NK-92 treated with Interleukin-12 subunit alpha and Interleukin-12 subunit beta, amount 100 ng/mL, for 24 hours (cell line): ENCODE results near the gene CYTH2.

Source experiments
- DNase-seq: peaks from one replicate; lab custom pipeline; 2025; lab: John Stamatoyannopoulos, UW

CYTH2 gene

DNA sequence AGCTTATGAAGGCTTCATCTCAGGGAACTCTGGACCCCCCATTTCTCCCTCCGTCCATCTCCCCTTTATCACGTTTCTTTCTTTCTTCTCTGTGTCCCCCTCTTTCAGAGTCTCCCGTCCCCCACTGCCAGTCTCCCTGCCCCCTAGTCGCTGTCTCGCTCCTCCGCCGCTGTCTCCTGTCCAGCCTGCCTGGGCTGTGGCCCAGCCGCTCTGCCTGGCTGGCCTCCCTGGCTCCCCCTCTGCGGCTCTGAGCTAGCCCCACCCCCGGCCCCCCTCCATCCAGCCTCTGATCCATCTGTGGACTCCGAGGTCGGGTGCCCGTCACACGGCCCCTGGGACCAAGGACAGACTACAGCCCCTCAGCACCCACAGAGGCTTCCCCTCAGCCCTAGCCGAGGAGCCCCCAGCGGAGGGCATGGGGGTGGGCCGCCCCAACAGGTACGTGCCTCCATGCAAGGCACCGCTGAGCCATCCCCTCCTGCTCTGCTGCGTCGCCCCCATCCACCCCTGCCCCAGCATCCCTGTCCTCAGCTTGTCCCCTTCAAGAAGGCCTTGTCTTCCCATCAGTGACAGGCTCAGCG is 14.9 kb upstream of the CYTH2 start:
- no peak for DNase-seq

DNA sequence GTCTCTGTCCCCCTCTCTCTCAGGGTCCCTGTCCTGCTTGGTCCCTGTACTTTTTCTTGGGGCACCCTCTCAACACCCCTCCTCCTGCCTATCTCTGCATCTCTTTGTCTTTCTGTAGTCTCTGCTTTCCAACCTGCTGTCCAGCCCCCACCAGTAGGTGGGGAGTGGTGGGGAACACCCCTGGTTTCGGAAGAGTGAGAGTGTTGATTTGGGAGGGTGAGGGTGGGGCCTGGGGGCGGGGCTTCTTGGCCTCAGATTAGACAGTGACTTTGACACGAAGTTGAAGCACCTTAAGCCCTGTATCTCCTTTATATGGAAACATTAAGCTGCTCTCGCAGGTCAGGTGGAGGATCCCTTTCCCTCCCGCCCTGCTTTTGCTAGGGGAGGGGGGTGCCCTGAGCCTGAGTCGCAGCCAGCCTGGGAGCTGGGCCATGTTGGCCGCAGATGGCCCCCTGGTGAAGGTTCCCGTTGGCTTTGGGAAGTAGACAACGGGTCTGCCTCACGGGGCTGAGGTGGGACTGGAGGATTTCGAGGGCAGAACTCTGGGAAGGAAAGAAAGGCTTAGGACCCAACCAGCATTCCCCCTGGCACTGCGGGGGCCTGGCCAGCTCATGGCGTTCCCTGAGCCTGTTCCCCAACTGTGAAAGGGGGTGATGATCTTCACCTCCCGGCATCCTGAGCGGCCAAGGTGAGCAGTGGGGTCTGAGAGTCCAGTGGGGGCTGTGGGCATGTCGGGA is 13.8 kb upstream of the CYTH2 start, which contains the start of gene KCNJ14:
TSS of gene KCNJ14 (plus strand) at position 404 of the 737 bp plus-strand sequence. CDS start 6,151 bp downstream, outside the sequence.
- no peak for DNase-seq

- no peak for DNase-seq
These were observed 13.1 kb upstream of the CYTH2 start for GRCh38 chr19:48455908-48456562.

- no peak for DNase-seq
These were observed 12.3 kb upstream of the CYTH2 start for GRCh38 chr19:48456864-48457263.

DNA sequence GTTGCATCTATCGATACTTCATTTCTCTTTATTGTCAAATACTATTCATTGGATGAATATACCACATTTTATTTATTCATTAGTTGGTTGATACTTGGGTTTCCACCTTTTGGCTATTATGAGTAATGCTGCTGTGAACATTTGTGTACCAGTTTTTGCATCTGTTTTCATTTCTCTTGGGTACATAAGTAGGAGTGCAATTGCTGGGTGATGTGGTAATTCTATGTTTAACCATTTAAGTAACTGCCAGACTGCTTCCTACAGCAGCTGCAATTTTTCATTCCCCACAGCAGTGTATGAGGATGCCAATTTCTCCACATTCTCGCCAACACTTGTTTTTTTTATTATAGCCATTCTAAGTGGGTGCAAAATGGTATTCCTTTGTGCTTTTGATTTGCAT is 11.2 kb upstream of the CYTH2 start:
- no peak for DNase-seq

GRCh38 chr19:48461651-48461981 is 7.6 kb upstream of the CYTH2 start:
- no peak for DNase-seq

- no peak for DNase-seq
These were observed 7.0 kb upstream of the CYTH2 start for GRCh38 chr19:48461982-48462655.

DNA sequence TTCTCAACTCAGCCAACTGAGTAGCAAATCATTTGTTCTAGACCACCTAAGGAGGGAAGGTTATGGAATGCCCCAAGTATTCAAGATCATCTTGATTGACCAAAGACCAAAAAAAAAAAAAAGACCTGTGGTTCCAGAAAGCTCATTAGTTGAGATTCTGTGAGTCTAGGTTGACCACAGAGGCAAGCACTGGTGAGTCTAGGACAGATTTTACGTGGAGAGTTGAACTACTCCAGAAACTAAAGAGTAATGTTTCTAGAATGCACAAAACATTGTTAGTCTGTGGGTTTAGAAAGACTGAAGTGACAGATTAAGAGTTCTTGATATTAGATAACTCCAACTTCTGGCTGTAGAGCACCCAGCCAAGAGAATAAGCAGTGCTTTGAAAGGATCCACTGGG is 4.0 kb upstream of the CYTH2 start:
- DNase-seq, result no peak

DNA sequence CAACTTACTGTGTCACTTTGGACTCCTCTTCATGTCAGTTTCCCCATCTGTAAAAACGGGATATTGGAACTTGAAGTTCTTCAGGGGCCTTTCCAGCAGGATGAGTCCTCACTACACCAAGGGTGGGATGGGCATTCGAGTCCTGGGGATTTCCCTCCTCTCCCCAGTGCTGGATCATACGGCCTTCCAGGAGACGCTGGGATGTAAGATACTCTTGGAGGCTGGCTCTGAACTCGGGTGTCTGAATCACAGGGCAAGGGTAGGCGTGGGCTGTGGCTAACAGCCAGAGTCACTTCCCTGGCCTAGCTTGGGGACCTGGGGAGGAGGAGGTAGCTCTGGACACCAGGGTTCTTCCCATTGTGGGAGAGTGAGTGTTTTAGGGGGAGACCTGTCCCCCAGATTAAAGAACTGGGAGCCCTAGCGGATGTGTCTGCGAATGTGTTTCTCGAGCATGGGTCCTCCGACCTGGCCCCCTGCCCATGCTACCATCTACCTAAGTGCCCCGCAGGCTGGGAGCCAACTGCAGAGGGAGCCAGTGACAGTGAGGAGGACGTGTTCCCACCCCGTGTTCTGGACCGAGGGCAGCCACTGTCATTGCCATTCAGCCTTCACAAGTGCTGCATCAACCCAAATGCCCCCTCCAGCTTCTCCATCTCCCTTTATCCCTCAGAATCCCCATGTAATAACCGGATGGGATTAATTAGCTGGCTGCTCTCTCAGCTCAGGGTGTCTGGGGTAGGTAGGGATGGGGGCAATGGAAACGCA is 2.4 kb upstream of the CYTH2 start:
- no peak for DNase-seq

- DNase-seq, result peak; percentile 99
These were observed 339 bp upstream of the CYTH2 start for GRCh38 chr19:48468772-48469288.

DNA sequence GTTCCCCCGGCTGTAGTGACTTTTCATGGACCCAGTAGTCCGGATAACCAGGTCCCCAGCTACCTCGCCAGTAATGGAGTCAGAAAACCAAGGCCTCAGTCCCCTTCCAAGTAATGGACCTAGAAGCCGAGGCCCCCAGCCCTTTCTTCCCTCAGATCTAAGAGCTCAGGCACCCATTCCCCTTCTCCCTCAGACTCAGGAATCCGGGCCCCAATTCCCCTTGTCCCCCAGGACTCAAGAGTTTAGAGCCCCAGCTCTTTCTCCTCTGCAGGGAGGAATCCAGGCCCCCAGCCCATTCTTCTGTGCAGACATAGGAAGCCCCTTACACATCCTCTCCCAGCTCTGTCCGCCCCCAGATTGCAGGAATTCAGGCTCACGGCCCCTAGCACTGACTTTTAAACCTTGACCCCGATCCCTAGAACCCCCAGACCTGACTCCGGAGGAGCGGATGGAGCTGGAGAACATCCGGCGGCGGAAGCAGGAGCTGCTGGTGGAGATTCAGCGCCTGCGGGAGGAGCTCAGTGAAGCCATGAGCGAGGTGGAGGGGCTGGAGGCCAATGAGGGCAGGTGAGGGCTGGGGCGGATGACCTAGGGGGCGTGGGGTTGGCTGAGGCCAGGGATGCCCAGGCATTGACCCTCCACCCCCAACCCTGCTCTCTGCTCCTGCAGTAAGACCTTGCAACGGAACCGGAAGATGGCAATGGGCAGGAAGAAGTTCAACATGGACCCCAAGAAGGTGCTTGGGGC is 938 bp downstream of the CYTH2 start:
- no peak for DNase-seq

- no peak for DNase-seq
These were observed 1.7 kb downstream of the CYTH2 start for GRCh38 chr19:48470856-48471255.

GRCh38 chr19:48471836-48472235 is 2.7 kb downstream of the CYTH2 start:
- no peak for DNase-seq

- no peak for DNase-seq
These were observed 4.2 kb downstream of the CYTH2 start for GRCh38 chr19:48473161-48473966.

GRCh38 chr19:48474084-48474592 is 5.0 kb downstream of the CYTH2 start:
- no peak for DNase-seq

DNA sequence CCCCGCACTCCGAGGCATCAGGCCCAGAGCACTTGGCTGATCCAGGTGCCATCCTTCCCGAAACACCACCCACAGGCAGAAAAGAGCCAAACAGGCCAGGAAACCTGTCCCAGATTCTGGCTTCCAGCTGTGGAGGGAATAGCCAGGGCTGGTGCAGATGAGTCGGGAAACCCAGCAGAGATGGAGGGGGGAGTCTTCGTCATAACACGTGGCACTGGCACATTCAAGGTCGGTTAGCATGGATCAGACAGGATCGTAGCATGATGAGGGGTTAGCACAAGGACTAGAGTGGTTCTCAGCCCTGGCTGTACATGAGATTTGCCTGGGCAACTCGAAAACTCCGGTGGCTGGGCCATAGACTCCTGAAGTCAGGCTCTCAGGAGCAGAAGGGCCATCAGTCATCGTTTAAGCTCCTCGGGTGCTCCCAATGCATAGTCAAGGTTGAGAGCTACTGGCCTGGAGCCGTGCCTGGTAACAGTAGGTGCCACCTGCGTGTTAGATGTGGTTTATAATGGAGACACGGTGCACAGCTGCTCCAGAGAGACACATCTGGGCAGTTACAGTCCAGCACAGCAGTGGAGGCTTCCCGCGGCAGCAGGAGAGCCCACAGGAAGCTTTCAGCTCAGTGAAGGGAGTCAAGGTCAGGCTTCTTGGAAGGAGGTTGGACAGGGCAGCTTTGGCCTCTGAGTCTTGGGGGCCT is 6.3 kb downstream of the CYTH2 start:
- DNase-seq, result no peak

- no peak for DNase-seq
These were observed 7.0 kb downstream of the CYTH2 start for GRCh38 chr19:48476176-48476575.

DNA sequence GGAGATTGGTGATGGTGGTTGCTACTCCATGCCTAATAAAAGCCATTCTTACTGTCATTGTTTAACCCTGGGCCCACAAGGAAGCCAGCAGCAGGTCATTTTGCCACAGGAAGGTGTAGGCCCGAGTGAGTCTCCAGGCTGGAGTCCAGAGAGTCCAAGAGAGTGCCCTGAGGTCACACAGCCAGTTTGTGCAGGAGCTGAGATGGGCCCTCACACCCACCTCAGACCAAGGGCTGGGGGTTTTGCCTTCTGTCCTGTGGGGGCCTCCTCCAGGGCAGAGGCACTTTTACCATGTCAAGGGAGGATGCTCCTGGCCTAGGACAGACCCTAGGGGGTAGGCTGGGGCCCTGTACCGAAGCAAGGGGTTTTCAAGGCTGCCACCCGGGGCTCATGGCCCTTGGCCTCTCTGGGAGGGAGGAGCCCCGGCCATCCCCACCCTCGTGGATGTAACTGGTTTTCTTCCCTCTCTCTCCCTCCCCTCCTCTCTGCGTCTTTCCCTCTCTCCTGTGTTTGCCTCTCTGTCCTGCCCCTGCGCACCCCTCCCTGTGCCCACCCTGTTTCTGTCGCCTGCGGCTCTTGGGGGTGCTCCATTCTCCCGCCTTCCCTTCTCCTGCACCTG is 8.0 kb downstream of the CYTH2 start:
- no peak for DNase-seq
